Astrocyte (in vitro differentiated cells and primary cell): ENCODE measurements around the gene CDKAL1. TPM values are rescaled to one million over a fixed set of nuclear protein-coding genes. Genes with fewer than 3 reads are reported as not detected.
"Not testable (repeated sequence)": the region's sequence is repeated elsewhere in the genome, so short reads cannot be mapped to it uniquely, and the experiment has no call there.

Experiments
- DNase-seq: peaks from one replicate; pipeline ENCODE4 v3.0.0-alpha.2; 2010; ENCODE audit warnings: low read depth
- FAIRE-seq: peaks from 2 replicates; lab custom pipeline; 2011; peaks lifted over from hg19 to GRCh38; lab: Jason Lieb, UNC
- H2AFZ ChIP-seq: 2 replicates; pipeline ENCODE4 v1.6.0; 2012; ENCODE audit warnings: low read depth, low read length, inconsistent platforms
- H3K27ac ChIP-seq: 2 replicates; pipeline ENCODE4 v1.5.1; 2011; ENCODE audit warnings: low read depth, low read length, inconsistent platforms
- H3K27me3 ChIP-seq: 2 replicates; pipeline ENCODE4 v1.6.0; 2011; ENCODE audit warnings: low read length, inconsistent platforms; ENCODE audit not compliant: insufficient read depth
- H3K36me3 ChIP-seq: 2 replicates; pipeline ENCODE4 v1.5.1; 2011; ENCODE audit warnings: low read length, inconsistent platforms; ENCODE audit not compliant: insufficient read depth
- H3K4me1 ChIP-seq: 2 replicates; pipeline ENCODE4 v1.5.1; 2011; ENCODE audit warnings: low read length, inconsistent platforms; ENCODE audit not compliant: insufficient read depth
- H3K4me2 ChIP-seq: 2 replicates; pipeline ENCODE4 v1.6.0; 2012; ENCODE audit warnings: low read length, inconsistent platforms
- H3K4me3 ChIP-seq: 2 replicates; pipeline ENCODE4 v1.5.1; 2011; ENCODE audit warnings: low read depth, mild to moderate bottlenecking, low read length, inconsistent platforms; ENCODE audit not compliant: insufficient read depth
- H3K79me2 ChIP-seq: 2 replicates; pipeline ENCODE4 v1.6.0; 2012; ENCODE audit warnings: mild to moderate bottlenecking, low read length, inconsistent platforms; ENCODE audit not compliant: insufficient read depth
- H3K9ac ChIP-seq: 2 replicates; pipeline ENCODE4 v1.6.0; 2012; ENCODE audit warnings: mild to moderate bottlenecking, low read length, inconsistent platforms
- H3K9me3 ChIP-seq: 2 replicates; pipeline ENCODE4 v1.5.1; 2012; ENCODE audit warnings: low read depth, mild to moderate bottlenecking, low read length, inconsistent platforms; ENCODE audit not compliant: insufficient read depth
- H4K20me1 ChIP-seq: 2 replicates; pipeline ENCODE4 v1.6.0; 2012; ENCODE audit warnings: low read length, inconsistent platforms; ENCODE audit not compliant: insufficient read depth
- H3K27ac Mint-ChIP-seq: one replicate; pipeline ENCODE4 v1.8.0; 2021; ENCODE audit warnings: mild to moderate bottlenecking, mixed read lengths; ENCODE audit not compliant: unreplicated experiment
- H3K27me3 Mint-ChIP-seq: one replicate; pipeline ENCODE4 v1.8.0; 2021; ENCODE audit warnings: low read depth, mixed read lengths; ENCODE audit not compliant: unreplicated experiment
- H3K36me3 Mint-ChIP-seq: one replicate; pipeline ENCODE4 v1.8.0; 2021; ENCODE audit warnings: low read depth, mixed read lengths; ENCODE audit not compliant: unreplicated experiment
- H3K4me1 Mint-ChIP-seq: one replicate; pipeline ENCODE4 v1.8.0; 2021; ENCODE audit warnings: low read depth, mixed read lengths; ENCODE audit not compliant: unreplicated experiment
- H3K4me3 Mint-ChIP-seq: one replicate; pipeline ENCODE4 v1.8.0; 2021; ENCODE audit warnings: mild to moderate bottlenecking, moderate library complexity, mixed read lengths; ENCODE audit not compliant: unreplicated experiment
- H3K9me3 Mint-ChIP-seq: one replicate; pipeline ENCODE4 v1.8.0; 2021; ENCODE audit warnings: mild to moderate bottlenecking, mixed read lengths; ENCODE audit not compliant: unreplicated experiment
- EZH2 ChIP-seq: IDR thresholded peaks from 2 replicates; pipeline ENCODE4 v1.6.1; 2012; ENCODE audit warnings: mild to moderate bottlenecking, low read length, inconsistent platforms; ENCODE audit not compliant: insufficient read depth
- total RNA-seq: library from RNA; stranded (reverse); gene quantifications from 2 replicates; pipeline ENCODE4 v1.2.1, GENCODE V29; 2021
- TF ChIP-seq, protein P1 (sequence below): IDR thresholded peaks from 2 replicates; pipeline ENCODE4 v1.5.1; 2011; ENCODE audit warnings: low read depth, mild to moderate bottlenecking, inconsistent platforms, low read length, moderate library complexity; ENCODE audit not compliant: insufficient read depth

CDKAL1 gene
- total RNA-seq, 1 donor from 2014 or later: 13.7 TPM

DNA sequence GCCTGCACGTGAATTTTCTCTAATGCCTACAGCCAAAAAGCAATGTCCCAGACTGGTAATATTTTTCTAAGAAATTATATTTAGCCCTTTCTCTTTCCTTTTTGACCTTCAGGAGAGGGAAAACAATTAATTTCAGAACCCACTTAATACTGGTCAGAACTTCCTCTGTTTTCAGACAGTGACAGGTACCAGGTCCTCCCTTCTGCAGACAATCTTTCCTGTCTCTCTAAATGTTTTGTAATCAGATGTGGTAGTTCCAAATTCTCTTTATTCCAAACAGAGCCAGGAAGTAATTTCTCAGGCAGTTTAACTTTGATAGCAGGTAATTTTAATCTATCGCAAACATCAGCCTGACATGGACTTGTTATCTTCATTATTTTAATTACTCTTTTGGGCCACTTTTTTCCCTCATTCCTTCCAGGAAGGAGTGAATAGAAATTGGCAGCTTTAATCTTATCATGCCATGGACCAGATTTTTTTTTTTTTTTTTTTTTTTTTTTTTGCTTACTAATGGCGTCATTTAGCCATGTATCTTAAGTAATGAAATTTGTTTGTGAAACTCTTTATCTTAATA lies 710.7 kb downstream of the CDKAL1 start:
- Histone ChIP-seq H3K9ac (no peak overlapping the region), H3K9me3 (no peaks in the 10 kb centered on the region), H3K79me2 (no peaks in the 10 kb centered on the region), H3K4me2 (no peak overlapping the region), H3K4me3 (no peak overlapping the region), H2AFZ (no peak overlapping the region), H3K36me3 (no peaks in the 10 kb centered on the region), H3K27ac (no peak overlapping the region), H4K20me1 (no peaks in the 10 kb centered on the region), H3K27me3 (no peaks in the 10 kb centered on the region), H3K4me1 (no peaks in the 10 kb centered on the region)
- TF ChIP-seq, protein P1, sequence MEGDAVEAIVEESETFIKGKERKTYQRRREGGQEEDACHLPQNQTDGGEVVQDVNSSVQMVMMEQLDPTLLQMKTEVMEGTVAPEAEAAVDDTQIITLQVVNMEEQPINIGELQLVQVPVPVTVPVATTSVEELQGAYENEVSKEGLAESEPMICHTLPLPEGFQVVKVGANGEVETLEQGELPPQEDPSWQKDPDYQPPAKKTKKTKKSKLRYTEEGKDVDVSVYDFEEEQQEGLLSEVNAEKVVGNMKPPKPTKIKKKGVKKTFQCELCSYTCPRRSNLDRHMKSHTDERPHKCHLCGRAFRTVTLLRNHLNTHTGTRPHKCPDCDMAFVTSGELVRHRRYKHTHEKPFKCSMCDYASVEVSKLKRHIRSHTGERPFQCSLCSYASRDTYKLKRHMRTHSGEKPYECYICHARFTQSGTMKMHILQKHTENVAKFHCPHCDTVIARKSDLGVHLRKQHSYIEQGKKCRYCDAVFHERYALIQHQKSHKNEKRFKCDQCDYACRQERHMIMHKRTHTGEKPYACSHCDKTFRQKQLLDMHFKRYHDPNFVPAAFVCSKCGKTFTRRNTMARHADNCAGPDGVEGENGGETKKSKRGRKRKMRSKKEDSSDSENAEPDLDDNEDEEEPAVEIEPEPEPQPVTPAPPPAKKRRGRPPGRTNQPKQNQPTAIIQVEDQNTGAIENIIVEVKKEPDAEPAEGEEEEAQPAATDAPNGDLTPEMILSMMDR: no peak
- TF ChIP-seq EZH2: no peak
- Mint-ChIP-seq H3K4me3 (no peak overlapping the region), H3K27ac (no peak overlapping the region), H3K4me1 (no peaks in the 10 kb centered on the region), H3K36me3 (no peaks in the 10 kb centered on the region), H3K27me3 (no peaks in the 10 kb centered on the region), H3K9me3 (no peaks in the 10 kb centered on the region)
- FAIRE-seq (no peak), DNase-seq (no peak)

DNA sequence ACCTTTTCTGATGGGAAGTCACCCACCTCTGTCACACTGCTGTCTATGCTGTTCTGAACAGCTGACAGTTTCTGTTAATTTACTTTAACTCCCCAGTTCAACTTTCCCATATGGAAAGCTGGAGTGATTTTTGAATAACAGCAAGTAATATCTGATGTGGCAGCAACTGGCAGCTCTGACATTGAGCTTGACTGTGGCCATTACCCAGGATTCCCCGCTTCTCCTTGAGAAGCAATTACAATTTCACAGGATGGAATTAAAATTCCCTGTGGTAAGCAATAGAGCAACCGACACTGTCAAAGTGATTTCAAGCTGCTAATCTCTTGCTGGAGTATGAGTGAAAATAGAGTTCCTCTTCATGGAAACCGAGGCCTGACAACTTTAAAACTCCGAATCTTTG lies 711.2 kb downstream of the CDKAL1 start:
- H3K27ac Mint-ChIP-seq: no peak overlapping the region
- Histone ChIP-seq H3K4me1 (no peaks in the 10 kb centered on the region), H3K4me3 (no peak overlapping the region), H4K20me1 (no peaks in the 10 kb centered on the region), H3K9me3 (no peaks in the 10 kb centered on the region), H3K36me3 (no peaks in the 10 kb centered on the region), H2AFZ (no peak overlapping the region), H3K27ac (no peak overlapping the region), H3K9ac (no peak overlapping the region), H3K27me3 (no peaks in the 10 kb centered on the region), H3K79me2 (no peaks in the 10 kb centered on the region), H3K4me2 (no peak overlapping the region)
- FAIRE-seq: no peak
- no peaks in the 10 kb centered on the region for H3K36me3 Mint-ChIP-seq
- no peaks in the 10 kb centered on the region for H3K27me3 Mint-ChIP-seq
- TF ChIP-seq, protein P1: no peak
- no peak for TF ChIP-seq EZH2
- H3K4me3 Mint-ChIP-seq: no peak overlapping the region
- H3K9me3 Mint-ChIP-seq: no peaks in the 10 kb centered on the region
- no peaks in the 10 kb centered on the region for H3K4me1 Mint-ChIP-seq
- no peak for DNase-seq

DNA sequence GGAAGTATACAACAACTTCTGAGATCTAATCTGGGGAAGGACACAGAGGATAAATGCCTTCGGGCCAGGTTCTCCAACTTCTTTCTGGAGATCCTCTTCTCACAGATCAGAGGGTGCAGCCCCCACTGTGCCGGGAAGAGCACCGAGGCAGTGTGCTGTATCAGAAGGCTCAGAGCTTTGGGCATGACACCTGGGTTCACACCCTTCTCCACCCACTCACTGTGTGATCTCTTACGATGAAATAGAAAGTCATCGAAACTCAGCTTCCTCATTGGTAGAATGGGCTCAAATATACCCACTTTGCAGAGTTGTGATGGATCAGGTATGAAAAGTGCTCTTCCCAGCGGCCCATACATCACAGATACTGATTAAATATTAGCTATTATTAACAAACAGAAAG lies 711.8 kb downstream of the CDKAL1 start:
- no peak overlapping the region for H2AFZ ChIP-seq
- Mint-ChIP-seq H3K4me1 (no peaks in the 10 kb centered on the region), H3K27me3 (no peaks in the 10 kb centered on the region), H3K27ac (no peak overlapping the region), H3K36me3 (no peaks in the 10 kb centered on the region), H3K4me3 (no peak overlapping the region), H3K9me3 (no peaks in the 10 kb centered on the region)
- H3K4me1 ChIP-seq: no peaks in the 10 kb centered on the region
- no peaks in the 10 kb centered on the region for H3K9me3 ChIP-seq
- no peaks in the 10 kb centered on the region for H3K79me2 ChIP-seq
- DNase-seq (no peak), FAIRE-seq (no peak)
- no peak overlapping the region for H3K9ac ChIP-seq
- no peaks in the 10 kb centered on the region for H4K20me1 ChIP-seq
- no peak overlapping the region for H3K4me2 ChIP-seq
- H3K4me3 ChIP-seq: no peak overlapping the region
- H3K36me3 ChIP-seq: no peaks in the 10 kb centered on the region
- TF ChIP-seq, protein P1: no peak
- no peak for TF ChIP-seq EZH2
- no peaks in the 10 kb centered on the region for H3K27me3 ChIP-seq
- H3K27ac ChIP-seq: no peak overlapping the region

DNA sequence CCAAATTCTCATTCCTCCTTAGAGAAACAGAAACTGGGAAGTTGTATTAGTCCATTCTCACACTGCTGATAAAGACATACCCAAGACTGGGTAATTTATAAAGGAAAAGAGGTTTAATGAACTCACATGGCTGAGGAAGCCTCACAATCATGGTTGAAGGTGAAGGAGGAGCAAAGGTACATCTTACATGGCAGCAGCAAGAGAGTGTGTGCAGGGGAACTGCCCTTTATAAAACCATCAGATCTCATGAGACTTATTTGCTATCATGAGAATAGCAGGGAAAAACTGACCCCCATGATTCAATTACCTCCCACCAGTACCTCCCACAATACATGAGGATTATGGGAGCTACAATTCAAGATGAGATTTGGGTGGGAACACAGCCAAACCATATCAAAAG lies 720.2 kb downstream of the CDKAL1 start:
- H3K4me3 Mint-ChIP-seq, H3K4me1 Mint-ChIP-seq, H3K9ac ChIP-seq, H3K36me3 Mint-ChIP-seq, H2AFZ ChIP-seq, H3K4me1 ChIP-seq, H3K27ac ChIP-seq, DNase-seq, H3K9me3 Mint-ChIP-seq, H3K27me3 Mint-ChIP-seq, H3K4me2 ChIP-seq, H3K4me3 ChIP-seq, H3K27ac Mint-ChIP-seq, H4K20me1 ChIP-seq, H3K9me3 ChIP-seq, H3K36me3 ChIP-seq, FAIRE-seq, H3K27me3 ChIP-seq, H3K79me2 ChIP-seq: not testable (repeated sequence)
